H9 (cell line): ENCODE measurements around the gene TUBA4A. TPM values are rescaled to one million over a fixed set of nuclear protein-coding genes. Genes with fewer than 3 reads are reported as not detected.
"Not testable (repeated sequence)": the region's sequence is repeated elsewhere in the genome, so short reads cannot be mapped to it uniquely, and the experiment has no call there.

Experiments used
- DNase-seq: peaks from one replicate; pipeline ENCODE4 v3.0.0-alpha.2; 2017
- H2AFZ ChIP-seq: one replicate; pipeline ENCODE4 v1.6.1; 2013; ENCODE audit warnings: mild to moderate bottlenecking, low read length, control low read depth, moderate library complexity
- H2AK5ac ChIP-seq: 2 replicates; pipeline ENCODE4 v1.6.1; 2013; ENCODE audit warnings: low read length, control low read depth, mixed read lengths; ENCODE audit not compliant: insufficient read length
- H2BK120ac ChIP-seq: one replicate; pipeline ENCODE4 v1.6.1; 2013; ENCODE audit warnings: low read depth, mild to moderate bottlenecking, low read length, control low read depth, inconsistent platforms; ENCODE audit not compliant: poor library complexity, severe bottlenecking
- H2BK12ac ChIP-seq: 2 replicates; pipeline ENCODE4 v1.6.1; 2013; ENCODE audit warnings: low read length, control low read depth, mixed read lengths, low read depth; ENCODE audit not compliant: insufficient read length
- H2BK15ac ChIP-seq: 2 replicates; pipeline ENCODE4 v1.6.1; 2013; ENCODE audit warnings: low read depth, low read length, control low read depth
- H2BK20ac ChIP-seq: one replicate; pipeline ENCODE4 v1.6.1; 2013; ENCODE audit warnings: low read depth, mild to moderate bottlenecking, low read length, control low read depth, inconsistent platforms; ENCODE audit not compliant: poor library complexity, severe bottlenecking
- H2BK5ac ChIP-seq: 2 replicates; pipeline ENCODE4 v1.6.1; 2013; ENCODE audit warnings: low read length, control low read depth, mixed read lengths; ENCODE audit not compliant: insufficient read length
- H3K14ac ChIP-seq: 2 replicates; pipeline ENCODE4 v1.6.1; 2013; ENCODE audit warnings: low read length, control low read depth; ENCODE audit not compliant: insufficient read depth
- H3K18ac ChIP-seq: 2 replicates; pipeline ENCODE4 v1.6.1; 2013; ENCODE audit warnings: low read depth, mild to moderate bottlenecking, mixed read lengths, low read length, control low read depth; ENCODE audit not compliant: insufficient read length
- H3K23ac ChIP-seq: 2 replicates; pipeline ENCODE4 v1.6.1; 2013; ENCODE audit warnings: low read length, control low read depth, mixed read lengths, low read depth; ENCODE audit not compliant: insufficient read length
- H3K23me2 ChIP-seq: 2 replicates; pipeline ENCODE4 v1.6.1; 2013; ENCODE audit warnings: low read depth, mild to moderate bottlenecking, mixed read lengths, low read length, control low read depth; ENCODE audit not compliant: insufficient read length, poor library complexity, severe bottlenecking
- H3K27ac ChIP-seq: 2 replicates; pipeline ENCODE4 v1.5.1; 2013; ENCODE audit warnings: low read length, control low read depth, mixed read lengths, low read depth; ENCODE audit not compliant: insufficient read length
- H3K27me3 ChIP-seq: 2 replicates; pipeline ENCODE4 v1.6.1; 2013; ENCODE audit warnings: low read length, control low read depth, inconsistent platforms; ENCODE audit not compliant: insufficient read depth
- H3K4ac ChIP-seq: 2 replicates; pipeline ENCODE4 v1.6.1; 2013; ENCODE audit warnings: low read depth, mild to moderate bottlenecking, control low read depth, inconsistent platforms, low read length, moderate library complexity
- H3K4me1 ChIP-seq: 2 replicates; pipeline ENCODE4 v1.6.1; 2013; ENCODE audit warnings: low read length, control low read depth, inconsistent platforms; ENCODE audit not compliant: insufficient read depth
- H3K4me2 ChIP-seq: 2 replicates; pipeline ENCODE4 v1.6.1; 2013; ENCODE audit warnings: low read length, control low read depth, mixed read lengths; ENCODE audit not compliant: insufficient read length, insufficient read depth
- H3K56ac ChIP-seq: 2 replicates; pipeline ENCODE4 v1.6.1; 2013; ENCODE audit warnings: low read depth, mild to moderate bottlenecking, mixed read lengths, low read length, control low read depth; ENCODE audit not compliant: insufficient read length
- H3K79me1 ChIP-seq: 2 replicates; pipeline ENCODE4 v1.6.1; 2013; ENCODE audit warnings: low read depth, mild to moderate bottlenecking, moderate library complexity, low read length, control low read depth, inconsistent platforms; ENCODE audit not compliant: insufficient read depth, poor library complexity, severe bottlenecking
- H3K79me2 ChIP-seq: 2 replicates; pipeline ENCODE4 v1.6.1; 2013; ENCODE audit warnings: low read length, control low read depth, inconsistent platforms; ENCODE audit not compliant: insufficient read depth
- H3K9ac ChIP-seq: 2 replicates; pipeline ENCODE4 v1.6.1; 2013; ENCODE audit warnings: low read length, control low read depth, mixed read lengths; ENCODE audit not compliant: insufficient read length; ENCODE audit errors: extremely low read depth
- H3K9me3 ChIP-seq: one replicate; pipeline ENCODE4 v1.6.1; 2013; ENCODE audit warnings: low read depth, low read length, inconsistent platforms; ENCODE audit not compliant: control insufficient read depth
- H3T11ph ChIP-seq: one replicate; pipeline ENCODE4 v1.6.1; 2013; ENCODE audit warnings: mild to moderate bottlenecking, low read length, control low read depth, inconsistent platforms
- H4K20me1 ChIP-seq: one replicate; pipeline ENCODE4 v1.6.1; 2013; ENCODE audit not compliant: control insufficient read depth, insufficient read length, insufficient read depth
- H4K5ac ChIP-seq: 2 replicates; pipeline ENCODE4 v1.6.1; 2013; ENCODE audit warnings: low read depth, mild to moderate bottlenecking, mixed read lengths, low read length, control low read depth; ENCODE audit not compliant: insufficient read length
- H4K8ac ChIP-seq: replicated peaks from 2 replicates; pipeline ENCODE4 v1.6.1; 2013; ENCODE audit warnings: low read length, control low read depth, mixed read lengths, low read depth; ENCODE audit not compliant: insufficient read length
- H4K91ac ChIP-seq: 2 replicates; pipeline ENCODE4 v1.6.1; 2013; ENCODE audit warnings: low read depth, mild to moderate bottlenecking, moderate library complexity, mixed read lengths, low read length, control low read depth; ENCODE audit not compliant: insufficient read length
- H3K27ac Mint-ChIP-seq, 3 experiments: 2 replicates in 2 of 3; 3 replicates in 1 of 3; pipeline ENCODE4 v1.8.0; 2020 to 2021; ENCODE audit warnings: mixed read lengths in 3 of 3, mild to moderate bottlenecking in 1 of 3, moderate library complexity in 1 of 3
- H3K27me3 Mint-ChIP-seq: 2 replicates; pipeline ENCODE4 v1.8.0; 2021; ENCODE audit warnings: low read depth, mild to moderate bottlenecking, moderate library complexity, mixed read lengths
- H3K36me3 Mint-ChIP-seq, 3 experiments: 2 replicates in 2 of 3; 3 replicates in 1 of 3; pipeline ENCODE4 v1.8.0; 2020 to 2021; ENCODE audit warnings: low read depth in 3 of 3, mixed read lengths in 3 of 3; ENCODE audit not compliant: insufficient read depth in 1 of 3
- H3K4me1 Mint-ChIP-seq, 2 experiments: 2 replicates each; pipeline ENCODE4 v1.8.0; 2020; ENCODE audit warnings: mixed read lengths in 2 of 2
- H3K4me3 Mint-ChIP-seq, 2 experiments: 2 replicates in 1 of 2; 3 replicates in 1 of 2; pipeline ENCODE4 v1.8.0; 2020 to 2021; ENCODE audit warnings: mild to moderate bottlenecking in 2 of 2, mixed read lengths in 2 of 2, moderate library complexity in 1 of 2
- H3K9me3 Mint-ChIP-seq, 2 experiments: 2 replicates in 1 of 2; 3 replicates in 1 of 2; pipeline ENCODE4 v1.8.0; 2020; ENCODE audit warnings: mild to moderate bottlenecking in 2 of 2, mixed read lengths in 2 of 2, moderate library complexity in 1 of 2
- WGBS: extraction: QIAGEN DNeasy Blood & Tissue Kit; methylation state at CpG from one replicate; pipeline ENCODE4 v1.1.7; 2013; ENCODE audit warnings: missing lambda C conversion rate, low lambda C conversion rate, mixed read lengths; ENCODE audit not compliant: insufficient read length; ENCODE audit errors: extremely low coverage; 5-methylcytosine and 5-hydroxymethylcytosine counted together
- total RNA-seq: library from RNA; stranded (reverse); gene quantifications from 2 replicates; pipeline ENCODE4 v1.2.1, GENCODE V29; 2021
- TF ChIP-seq, protein P1 (sequence below): fragments of 200-600 bp; sonication (generic); conservative IDR thresholded peaks from 3 replicates; pipeline ENCODE4 v1.8.0; 2021; ENCODE audit warnings: antibody characterized with exemption, mild to moderate bottlenecking

TUBA4A gene
- total RNA-seq, 1 experiment from 2014 or later: 25.5 TPM

DNA sequence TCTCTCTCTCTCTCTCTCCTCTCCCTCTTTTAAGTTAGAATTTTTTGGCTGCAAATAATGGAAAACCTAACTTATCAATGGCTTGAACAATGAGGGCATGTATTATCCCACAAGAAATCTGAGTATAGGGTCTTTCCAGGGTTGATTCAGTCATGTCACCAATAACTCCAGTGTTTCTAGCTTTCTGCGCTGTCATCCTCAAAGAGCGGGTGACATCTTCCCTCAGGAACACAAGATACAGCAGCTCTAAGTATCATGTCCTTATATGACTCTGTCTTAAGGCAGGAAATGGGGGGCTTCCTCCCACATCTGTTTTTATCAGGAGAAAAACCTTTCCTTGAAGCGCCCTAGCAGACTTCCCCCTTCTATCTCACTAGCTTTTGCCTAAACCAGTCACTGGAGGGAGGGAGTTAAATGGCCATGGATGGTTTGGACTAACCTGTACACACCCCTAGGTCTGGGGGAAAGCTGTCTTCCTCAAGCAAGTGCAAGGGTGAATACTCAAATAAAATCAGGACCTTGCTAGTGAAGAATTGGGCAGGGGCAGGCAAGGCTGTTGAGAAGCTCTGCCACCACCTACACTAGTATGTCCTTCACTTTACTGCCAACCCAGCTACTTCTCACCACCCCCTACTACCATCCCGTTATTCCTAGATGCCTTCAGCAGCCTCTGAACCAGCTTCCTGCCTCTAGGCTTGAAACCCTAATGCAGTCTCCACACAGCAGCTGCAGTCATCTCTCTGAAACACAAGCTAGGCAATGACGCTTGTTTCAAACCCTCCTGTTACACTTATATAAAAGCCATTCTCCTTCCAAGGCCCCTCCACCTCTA, 7.5 kb upstream of the TUBA4A start:
- TF ChIP-seq, protein P1, sequence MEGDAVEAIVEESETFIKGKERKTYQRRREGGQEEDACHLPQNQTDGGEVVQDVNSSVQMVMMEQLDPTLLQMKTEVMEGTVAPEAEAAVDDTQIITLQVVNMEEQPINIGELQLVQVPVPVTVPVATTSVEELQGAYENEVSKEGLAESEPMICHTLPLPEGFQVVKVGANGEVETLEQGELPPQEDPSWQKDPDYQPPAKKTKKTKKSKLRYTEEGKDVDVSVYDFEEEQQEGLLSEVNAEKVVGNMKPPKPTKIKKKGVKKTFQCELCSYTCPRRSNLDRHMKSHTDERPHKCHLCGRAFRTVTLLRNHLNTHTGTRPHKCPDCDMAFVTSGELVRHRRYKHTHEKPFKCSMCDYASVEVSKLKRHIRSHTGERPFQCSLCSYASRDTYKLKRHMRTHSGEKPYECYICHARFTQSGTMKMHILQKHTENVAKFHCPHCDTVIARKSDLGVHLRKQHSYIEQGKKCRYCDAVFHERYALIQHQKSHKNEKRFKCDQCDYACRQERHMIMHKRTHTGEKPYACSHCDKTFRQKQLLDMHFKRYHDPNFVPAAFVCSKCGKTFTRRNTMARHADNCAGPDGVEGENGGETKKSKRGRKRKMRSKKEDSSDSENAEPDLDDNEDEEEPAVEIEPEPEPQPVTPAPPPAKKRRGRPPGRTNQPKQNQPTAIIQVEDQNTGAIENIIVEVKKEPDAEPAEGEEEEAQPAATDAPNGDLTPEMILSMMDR: no peak

DNA sequence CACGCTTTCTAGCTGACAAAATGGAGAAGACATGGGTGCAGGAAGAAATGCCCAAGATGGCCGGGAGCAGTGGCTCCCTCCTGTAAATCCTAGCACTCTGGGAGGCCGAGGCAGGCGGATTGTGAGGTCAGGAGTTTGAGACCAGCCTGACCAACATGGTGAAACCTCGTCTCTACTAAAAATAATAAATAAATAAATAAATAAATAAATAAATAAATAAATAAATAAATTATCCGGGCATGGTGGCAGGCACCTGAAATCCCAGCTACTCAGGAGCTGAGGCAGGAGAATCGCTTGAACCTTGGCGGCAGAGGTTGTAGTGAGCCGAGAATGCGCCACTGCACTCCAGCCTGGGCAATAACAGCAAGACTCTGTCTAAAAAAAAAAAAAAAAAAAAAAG, 5.2 kb upstream of the TUBA4A start:
- H3K4ac ChIP-seq, H3K4me1 ChIP-seq, H2BK5ac ChIP-seq, H3K9ac ChIP-seq, H3K14ac ChIP-seq, H3K79me1 ChIP-seq, H3K23me2 ChIP-seq, H3K23ac ChIP-seq, H3K18ac ChIP-seq, H4K5ac ChIP-seq, H2AFZ ChIP-seq, H2AK5ac ChIP-seq, H3K36me3 Mint-ChIP-seq, H3K27ac ChIP-seq, H3K4me1 Mint-ChIP-seq, H3K56ac ChIP-seq, H3K27ac Mint-ChIP-seq, H3K4me2 ChIP-seq, H3K9me3 ChIP-seq, H3K4me3 Mint-ChIP-seq, H2BK20ac ChIP-seq, H3K9me3 Mint-ChIP-seq, H4K20me1 ChIP-seq, H3K79me2 ChIP-seq, DNase-seq, H3T11ph ChIP-seq, H2BK120ac ChIP-seq, H4K91ac ChIP-seq, H2BK15ac ChIP-seq, H2BK12ac ChIP-seq, H4K8ac ChIP-seq: not testable (repeated sequence)
- WGBS: no CpG with 5 or more reads among the region's 10 CpGs
- peaks cover 21% of the 10 kb centered on the region for H3K27me3 ChIP-seq
- H3K27me3 Mint-ChIP-seq: peaks cover 78% of the 10 kb centered on the region

More for the DNA sequence above, 7.5 kb upstream of the TUBA4A start:
- Histone ChIP-seq H4K91ac (no peak overlapping the region), H2AK5ac (no peak overlapping the region), H2BK12ac (no peak overlapping the region), H3K23me2 (peaks cover 3% of the 10 kb centered on the region), H3K4me2 (no peak overlapping the region), H2AFZ (no peak overlapping the region), H3K79me1 (no peaks in the 10 kb centered on the region), H3K18ac (no peak overlapping the region), H3K23ac (no peak overlapping the region), H3K27ac (no peak overlapping the region), H2BK5ac (no peak overlapping the region), H2BK20ac (no peak overlapping the region), H3K4me1 (no peaks in the 10 kb centered on the region), H3K9me3 (no peaks in the 10 kb centered on the region), H3K56ac (no peak overlapping the region), H4K5ac (no peak overlapping the region), H3K9ac (no peak overlapping the region), H4K20me1 (no peaks in the 10 kb centered on the region), H3K4ac (no peak overlapping the region), H4K8ac (no peak overlapping the region), H3K27me3 (peaks cover 3% of the 10 kb centered on the region; the same call in 1 of the 2 replicates), H3T11ph (no peak overlapping the region), H2BK15ac (no peak overlapping the region), H3K79me2 (no peaks in the 10 kb centered on the region), H2BK120ac (no peak overlapping the region), H3K14ac (no peak overlapping the region)
- no peak for DNase-seq
- Mint-ChIP-seq H3K4me1 (peaks cover 1 to 2% of the 10 kb centered on the region in 2 experiments; a peak in 1 of 4 replicates), H3K4me3 (no peak overlapping the region), H3K27me3 (peaks cover 60% of the 10 kb centered on the region), H3K27ac (no peak overlapping the region), H3K36me3 (no peaks in the 10 kb centered on the region), H3K9me3 (no peaks in the 10 kb centered on the region)
- WGBS: no CpG with 5 or more reads among the region's 5 CpGs
